B cell (primary cell): ENCODE results near the gene CASKIN1.

ENCODE experiments used
- EZH2 ChIP-seq: IDR thresholded peaks from 2 replicates; pipeline ENCODE4 v1.6.1; 2012; ENCODE audit warnings: borderline replicate concordance, low read depth, mild to moderate bottlenecking, moderate library complexity, low read length; ENCODE audit not compliant: insufficient read depth, poor library complexity, severe bottlenecking
- TF ChIP-seq, protein P1 (sequence below): fragments of 200-600 bp; IDR thresholded peaks from one replicate; pipeline ENCODE4 v1.8.0; 2022; ENCODE audit warnings: antibody characterized with exemption, mild to moderate bottlenecking

- TF ChIP-seq EZH2, result no peak
- TF ChIP-seq, protein P1, sequence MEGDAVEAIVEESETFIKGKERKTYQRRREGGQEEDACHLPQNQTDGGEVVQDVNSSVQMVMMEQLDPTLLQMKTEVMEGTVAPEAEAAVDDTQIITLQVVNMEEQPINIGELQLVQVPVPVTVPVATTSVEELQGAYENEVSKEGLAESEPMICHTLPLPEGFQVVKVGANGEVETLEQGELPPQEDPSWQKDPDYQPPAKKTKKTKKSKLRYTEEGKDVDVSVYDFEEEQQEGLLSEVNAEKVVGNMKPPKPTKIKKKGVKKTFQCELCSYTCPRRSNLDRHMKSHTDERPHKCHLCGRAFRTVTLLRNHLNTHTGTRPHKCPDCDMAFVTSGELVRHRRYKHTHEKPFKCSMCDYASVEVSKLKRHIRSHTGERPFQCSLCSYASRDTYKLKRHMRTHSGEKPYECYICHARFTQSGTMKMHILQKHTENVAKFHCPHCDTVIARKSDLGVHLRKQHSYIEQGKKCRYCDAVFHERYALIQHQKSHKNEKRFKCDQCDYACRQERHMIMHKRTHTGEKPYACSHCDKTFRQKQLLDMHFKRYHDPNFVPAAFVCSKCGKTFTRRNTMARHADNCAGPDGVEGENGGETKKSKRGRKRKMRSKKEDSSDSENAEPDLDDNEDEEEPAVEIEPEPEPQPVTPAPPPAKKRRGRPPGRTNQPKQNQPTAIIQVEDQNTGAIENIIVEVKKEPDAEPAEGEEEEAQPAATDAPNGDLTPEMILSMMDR, result no peak
Measured at GRCh38 chr16:2155091-2155950, 41.1 kb downstream of the CASKIN1 start, which contains the start of gene TRAF7.
